GM21423 (cell line): ENCODE data around the gene ITGA2B.
A peak's percentile ranks its signal among the peaks of the same experiment; 100 is the strongest.
"Not testable (repeated sequence)": the region's sequence is repeated elsewhere in the genome, so short reads cannot be mapped to it uniquely, and the experiment has no call there.

Source experiments
- ATAC-seq: cut with Tn5 transposase; IDR thresholded peaks from one replicate; pipeline ENCODE4 v1.9.1; 2021; ENCODE audit warnings: mild to moderate bottlenecking, moderate library complexity; ENCODE audit not compliant: unreplicated experiment

Gene ITGA2B

DNA sequence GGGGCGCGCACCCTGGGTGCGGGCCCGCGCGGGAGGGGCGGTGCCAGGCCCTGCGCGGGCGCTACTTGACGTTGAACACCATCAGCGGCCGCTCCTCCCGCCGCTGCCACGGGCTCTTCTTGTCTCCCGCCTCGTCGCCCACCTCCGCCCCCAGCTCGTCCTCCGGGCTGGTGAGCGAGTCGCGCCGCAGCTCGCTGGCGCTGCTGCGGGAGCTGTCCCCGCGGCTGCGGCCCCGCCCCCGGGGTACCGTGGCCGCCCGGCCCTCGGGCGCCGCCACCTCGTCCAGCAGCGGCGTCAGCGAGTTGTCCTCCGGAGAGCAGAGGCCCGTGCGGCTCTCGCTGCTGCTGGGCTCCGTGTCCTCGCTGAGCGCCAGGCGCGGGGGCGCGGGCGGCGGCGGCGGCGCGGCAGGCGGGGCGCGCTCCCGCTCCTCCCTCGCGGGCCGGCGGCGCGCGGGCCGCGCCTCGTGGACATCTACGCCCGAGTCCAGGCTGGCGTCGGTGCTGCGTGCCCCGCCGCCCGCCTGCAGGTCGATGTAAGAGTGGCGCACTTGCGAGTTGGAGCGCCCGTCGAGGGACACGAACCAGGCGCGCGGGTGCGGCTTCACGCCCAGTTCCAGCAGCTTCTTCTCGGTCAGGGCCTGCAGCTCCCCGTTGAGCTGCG lies 35.6 kb downstream of the ITGA2B start:
- ATAC-seq, result no peak

DNA sequence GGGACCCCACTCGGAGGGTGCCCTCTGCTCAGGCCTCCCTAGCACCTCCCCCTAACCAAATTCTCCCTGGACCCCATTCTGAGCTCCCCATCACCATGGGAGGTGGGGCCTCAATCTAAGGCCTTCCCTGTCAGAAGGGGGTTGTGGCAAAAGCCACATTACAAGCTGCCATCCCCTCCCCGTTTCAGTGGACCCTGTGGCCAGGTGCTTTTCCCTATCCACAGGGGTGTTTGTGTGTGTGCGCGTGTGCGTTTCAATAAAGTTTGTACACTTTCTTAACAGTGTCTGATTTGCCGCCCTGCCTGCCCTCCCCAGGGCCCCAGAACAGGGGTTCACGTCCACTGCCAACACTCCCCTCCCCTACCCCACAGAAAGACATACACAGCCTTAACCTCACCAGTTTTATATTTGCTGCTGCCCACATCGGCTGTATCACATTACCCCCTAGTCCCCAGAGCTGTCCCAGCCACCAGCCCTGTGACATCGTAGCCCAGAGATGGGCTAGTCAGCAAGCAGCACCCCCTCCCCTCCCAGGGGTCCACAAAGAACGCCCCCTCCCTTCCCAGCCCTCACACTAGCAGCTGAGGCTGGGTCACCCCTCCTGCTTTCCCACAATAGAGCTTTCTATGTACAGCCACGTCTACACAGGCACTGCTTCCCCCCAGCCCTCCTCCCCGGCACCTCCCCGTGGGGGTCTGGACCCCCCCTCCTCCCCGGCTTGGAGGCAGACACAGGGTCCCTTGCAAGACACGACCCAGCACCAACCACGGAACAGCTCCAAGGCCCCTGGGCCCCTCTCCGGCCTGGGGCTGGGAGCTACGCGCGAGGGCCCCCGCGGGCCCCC lies 36.4 kb downstream of the ITGA2B start:
- ATAC-seq, result no peak

DNA sequence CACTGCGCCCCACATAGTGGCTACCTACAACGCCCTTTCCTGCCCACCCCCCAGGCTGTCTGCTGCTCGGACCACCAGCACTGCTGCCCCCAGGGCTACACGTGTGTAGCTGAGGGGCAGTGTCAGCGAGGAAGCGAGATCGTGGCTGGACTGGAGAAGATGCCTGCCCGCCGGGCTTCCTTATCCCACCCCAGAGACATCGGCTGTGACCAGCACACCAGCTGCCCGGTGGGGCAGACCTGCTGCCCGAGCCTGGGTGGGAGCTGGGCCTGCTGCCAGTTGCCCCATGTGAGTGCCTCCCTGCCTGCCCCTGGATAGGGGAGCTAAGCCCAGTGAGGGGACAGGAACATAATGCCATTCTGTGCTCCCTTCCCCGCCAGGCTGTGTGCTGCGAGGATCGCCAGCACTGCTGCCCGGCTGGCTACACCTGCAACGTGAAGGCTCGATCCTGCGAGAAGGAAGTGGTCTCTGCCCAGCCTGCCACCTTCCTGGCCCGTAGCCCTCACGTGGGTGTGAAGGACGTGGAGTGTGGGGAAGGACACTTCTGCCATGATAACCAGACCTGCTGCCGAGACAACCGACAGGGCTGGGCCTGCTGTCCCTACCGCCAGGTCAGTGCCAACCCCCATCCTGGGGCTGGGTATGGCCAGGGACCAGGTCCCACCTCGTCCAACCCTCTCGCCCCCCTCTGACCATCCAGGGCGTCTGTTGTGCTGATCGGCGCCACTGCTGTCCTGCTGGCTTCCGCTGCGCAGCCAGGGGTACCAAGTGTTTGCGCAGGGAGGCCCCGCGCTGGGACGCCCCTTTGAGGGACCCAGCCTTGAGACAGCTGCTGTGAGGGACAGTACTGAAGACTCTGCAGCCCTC lies 37.3 kb downstream of the ITGA2B start:
- ATAC-seq, result no peak

DNA sequence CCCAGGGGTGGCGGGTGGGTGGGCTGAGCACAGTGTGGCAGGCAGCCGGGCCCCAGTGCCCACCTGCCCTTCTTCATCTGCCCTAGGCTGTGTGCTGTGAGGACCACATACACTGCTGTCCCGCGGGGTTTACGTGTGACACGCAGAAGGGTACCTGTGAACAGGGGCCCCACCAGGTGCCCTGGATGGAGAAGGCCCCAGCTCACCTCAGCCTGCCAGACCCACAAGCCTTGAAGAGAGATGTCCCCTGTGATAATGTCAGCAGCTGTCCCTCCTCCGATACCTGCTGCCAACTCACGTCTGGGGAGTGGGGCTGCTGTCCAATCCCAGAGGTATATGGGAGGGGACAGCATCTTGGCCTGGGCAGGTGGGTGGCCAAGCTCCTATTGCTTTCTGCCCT lies 38.0 kb downstream of the ITGA2B start:
- ATAC-seq, result no peak

DNA sequence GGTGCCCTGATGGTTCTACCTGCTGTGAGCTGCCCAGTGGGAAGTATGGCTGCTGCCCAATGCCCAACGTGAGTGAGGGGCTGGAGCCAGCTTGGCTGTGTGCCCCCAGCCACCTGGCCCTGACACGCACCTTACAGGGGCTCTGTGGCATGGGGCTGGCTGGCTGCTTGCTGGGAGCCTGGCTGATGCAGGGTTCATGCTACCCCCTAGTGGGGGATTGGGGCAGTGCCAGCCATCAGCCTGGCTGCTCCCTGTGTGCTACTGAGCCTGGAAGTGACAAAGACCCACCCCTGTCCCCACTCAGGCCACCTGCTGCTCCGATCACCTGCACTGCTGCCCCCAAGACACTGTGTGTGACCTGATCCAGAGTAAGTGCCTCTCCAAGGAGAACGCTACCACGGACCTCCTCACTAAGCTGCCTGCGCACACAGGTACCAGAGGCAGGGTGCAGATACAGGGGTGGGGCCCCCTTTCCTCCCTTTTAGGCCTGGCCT lies 38.7 kb downstream of the ITGA2B start:
- no peak for ATAC-seq

DNA sequence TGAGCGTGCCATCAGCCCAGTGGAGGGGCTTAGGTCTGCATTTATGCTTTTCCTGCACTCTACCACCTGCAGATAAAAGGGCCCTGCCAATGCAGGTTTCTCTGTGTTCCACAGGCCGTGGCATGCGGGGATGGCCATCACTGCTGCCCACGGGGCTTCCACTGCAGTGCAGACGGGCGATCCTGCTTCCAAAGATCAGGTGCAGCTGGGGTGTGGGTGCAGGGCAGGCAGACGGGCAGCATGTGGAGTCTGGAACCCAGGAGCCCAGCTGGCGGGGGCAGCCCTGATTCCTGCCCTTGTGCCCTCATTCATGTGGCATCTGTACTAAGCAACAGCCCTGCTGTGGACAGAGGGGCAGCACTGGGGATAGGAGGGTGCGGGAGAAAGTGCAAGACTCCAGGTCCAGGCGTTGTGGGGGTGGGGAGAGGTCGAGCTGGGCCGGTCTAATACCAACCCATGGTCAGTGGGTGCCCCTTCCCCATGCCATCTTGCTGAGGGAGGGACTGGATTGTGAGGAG lies 39.8 kb downstream of the ITGA2B start:
- no peak for ATAC-seq

DNA sequence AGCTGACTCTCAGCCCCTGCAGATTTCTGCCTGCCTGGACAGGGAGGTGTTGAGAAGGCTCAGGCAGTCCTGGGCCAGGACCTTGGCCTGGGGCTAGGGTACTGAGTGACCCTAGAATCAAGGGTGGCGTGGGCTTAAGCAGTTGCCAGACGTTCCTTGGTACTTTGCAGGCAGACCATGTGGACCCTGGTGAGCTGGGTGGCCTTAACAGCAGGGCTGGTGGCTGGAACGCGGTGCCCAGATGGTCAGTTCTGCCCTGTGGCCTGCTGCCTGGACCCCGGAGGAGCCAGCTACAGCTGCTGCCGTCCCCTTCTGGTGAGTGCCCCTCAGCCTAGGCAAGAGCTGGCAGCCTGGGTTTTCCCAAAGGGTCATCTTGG lies 40.5 kb downstream of the ITGA2B start:
- ATAC-seq, result no peak

DNA sequence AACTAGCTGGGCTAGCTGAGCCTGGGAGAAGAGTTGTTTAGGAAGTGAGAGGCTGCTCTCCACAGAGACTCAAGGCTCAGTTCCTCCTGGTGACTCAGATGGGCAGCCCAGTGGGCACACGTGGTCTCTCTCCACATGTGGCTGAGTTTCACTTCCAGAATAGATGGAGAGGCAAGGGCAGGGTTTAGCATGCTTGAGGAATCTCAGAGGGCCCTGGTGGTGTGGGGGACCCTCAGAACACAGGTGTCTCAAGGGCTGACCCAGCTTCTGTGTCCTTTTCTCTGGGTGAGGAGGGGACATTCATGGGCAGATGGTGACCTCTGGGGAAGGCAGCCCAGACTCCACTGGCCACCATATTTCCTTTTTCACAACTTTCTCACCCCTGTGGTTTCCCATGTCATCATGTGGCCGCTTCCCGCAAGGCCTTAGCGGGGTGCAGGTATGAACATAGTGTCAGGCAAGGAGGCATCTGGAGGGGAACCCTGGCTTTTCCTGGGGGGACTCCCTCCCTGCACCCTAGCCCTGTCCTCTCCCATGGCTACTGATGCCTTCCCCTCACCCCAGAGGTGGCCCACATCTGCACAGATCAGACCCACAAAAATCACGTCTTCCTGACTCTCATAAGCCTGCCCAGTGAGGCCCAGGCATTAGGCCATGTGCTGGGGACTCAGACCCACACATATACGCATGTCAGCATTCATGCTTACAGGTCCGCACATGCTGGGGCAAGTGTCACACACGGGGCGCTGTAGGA lies 41.0 kb downstream of the ITGA2B start:
- peak; percentile 40 for ATAC-seq

DNA sequence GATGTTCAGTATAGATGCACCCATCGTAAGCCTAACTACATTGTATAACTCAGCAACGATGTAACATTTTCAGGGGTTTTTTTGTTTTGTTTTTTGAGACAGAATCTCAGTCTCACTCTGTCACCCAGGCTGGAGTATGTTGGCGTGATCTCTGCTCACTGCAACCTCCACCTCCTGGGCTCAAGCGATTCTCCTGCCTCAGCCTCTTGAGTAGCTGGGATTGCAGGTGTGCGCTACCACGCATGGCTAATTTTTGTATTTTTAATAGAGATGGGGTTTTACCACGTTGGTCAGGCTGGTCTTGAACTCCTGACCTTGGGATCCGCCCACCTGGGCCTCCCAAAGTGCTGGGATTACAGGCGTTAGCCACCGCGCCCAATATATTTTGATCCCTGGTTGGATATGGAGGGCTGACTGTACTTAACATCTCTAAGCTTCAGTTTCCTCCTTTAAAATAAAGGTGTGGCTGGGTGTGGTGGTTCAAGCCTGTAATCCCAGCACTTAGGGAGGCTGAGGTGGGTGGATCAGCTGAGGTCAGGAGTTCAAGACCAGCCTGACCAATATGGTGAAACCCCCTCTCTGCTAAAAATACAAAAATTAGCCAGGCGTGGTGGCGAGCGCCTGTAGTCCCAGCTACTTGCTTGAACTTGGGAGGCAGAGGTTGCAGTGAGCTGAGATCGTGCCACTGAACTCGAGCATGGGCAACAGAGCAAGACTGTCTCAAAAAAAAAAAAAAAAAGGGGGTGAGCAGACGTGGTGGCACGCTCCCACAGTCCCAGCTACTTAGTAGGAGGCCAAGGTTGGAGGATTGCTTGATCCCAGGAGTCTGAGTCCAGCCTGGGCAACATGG lies 42.0 kb downstream of the ITGA2B start:
- ATAC-seq, result not testable (repeated sequence)

DNA sequence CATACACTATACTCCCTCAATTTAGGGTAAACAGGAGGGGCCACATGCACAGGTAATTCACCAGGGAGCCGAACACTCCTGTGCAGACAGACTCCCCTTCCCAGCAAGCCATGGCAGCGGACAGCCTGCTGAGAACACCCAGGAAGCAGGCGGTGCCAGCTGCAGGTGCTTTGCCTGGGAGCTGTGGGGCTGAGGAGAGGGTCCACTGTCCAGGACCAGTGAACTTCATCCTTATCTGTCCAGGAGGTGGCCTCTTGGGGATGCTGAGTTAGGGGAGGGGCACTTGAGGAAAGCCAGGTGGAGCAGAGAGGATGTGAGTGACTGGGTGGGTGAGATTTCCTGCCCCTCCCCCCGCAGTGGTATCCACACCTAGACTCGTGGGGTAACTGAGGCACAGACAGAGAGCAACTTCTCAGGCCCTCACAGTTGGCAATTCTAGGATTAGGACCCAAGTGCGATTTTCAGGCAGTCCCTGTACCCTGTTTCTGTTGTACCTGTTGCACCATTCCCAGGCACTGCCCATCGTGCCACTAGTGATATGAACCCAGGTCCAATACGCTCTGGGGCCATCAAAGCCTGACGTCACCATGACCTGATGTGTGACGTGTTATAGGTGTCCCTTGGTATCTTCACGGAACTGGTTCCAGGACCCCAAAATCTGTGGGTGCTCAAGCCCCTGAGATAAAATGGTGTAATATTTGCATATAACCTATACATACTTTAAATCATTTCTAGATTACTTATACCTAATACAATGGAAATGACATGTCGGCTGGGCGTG lies 43.2 kb downstream of the ITGA2B start:
- ATAC-seq, result no peak

DNA sequence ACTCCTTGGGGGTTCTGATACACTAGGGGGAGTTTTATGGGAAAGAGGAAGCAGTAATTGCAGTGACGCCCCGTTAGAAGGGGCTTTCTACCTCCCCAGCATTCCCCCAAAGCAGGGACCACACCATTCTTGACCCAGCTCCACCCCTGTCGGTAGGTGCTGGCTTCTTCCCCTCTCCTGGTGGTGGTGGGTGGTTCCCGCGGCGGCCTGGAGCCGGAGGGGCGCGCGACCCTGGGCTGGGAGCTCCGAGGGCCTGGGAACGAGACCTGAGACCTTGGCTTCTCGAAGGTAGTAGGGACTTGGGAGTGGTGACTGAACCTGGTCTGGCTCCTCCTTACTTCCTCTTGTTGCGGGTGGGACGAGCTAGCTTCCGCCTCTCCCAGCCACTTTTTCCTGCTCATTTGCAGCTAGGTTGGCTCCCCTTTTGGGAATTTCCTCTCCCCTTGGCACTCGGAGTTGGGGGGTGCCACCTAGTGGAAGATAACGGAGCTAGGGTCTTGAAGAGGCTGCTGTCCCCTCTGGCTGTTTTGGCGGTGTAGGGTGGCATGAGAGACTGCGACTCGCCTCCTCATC lies 43.9 kb downstream of the ITGA2B start:
- ATAC-seq, result peak; percentile 3

DNA sequence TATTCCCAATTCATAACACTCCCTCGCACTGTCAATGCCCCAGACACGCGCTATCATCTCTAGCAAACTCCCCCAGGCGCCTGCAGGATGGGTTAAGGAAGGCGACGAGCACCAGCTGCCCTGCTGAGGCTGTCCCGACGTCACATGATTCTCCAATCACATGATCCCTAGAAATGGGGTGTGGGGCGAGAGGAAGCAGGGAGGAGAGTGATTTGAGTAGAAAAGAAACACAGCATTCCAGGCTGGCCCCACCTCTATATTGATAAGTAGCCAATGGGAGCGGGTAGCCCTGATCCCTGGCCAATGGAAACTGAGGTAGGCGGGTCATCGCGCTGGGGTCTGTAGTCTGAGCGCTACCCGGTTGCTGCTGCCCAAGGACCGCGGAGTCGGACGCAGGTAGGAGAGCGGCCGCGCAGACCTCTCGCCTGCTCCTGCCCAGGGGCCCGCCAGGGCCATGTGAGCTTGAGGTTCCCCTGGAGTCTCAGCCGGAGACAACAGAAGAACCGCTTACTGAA lies 44.5 kb downstream of the ITGA2B start, which contains the start of gene GRN:
Gene GRN (plus strand): TSS at position 364 of the 515 bp plus-strand sequence. CDS start 3,863 bp downstream, outside the sequence.
- peak; percentile 54 for ATAC-seq

DNA sequence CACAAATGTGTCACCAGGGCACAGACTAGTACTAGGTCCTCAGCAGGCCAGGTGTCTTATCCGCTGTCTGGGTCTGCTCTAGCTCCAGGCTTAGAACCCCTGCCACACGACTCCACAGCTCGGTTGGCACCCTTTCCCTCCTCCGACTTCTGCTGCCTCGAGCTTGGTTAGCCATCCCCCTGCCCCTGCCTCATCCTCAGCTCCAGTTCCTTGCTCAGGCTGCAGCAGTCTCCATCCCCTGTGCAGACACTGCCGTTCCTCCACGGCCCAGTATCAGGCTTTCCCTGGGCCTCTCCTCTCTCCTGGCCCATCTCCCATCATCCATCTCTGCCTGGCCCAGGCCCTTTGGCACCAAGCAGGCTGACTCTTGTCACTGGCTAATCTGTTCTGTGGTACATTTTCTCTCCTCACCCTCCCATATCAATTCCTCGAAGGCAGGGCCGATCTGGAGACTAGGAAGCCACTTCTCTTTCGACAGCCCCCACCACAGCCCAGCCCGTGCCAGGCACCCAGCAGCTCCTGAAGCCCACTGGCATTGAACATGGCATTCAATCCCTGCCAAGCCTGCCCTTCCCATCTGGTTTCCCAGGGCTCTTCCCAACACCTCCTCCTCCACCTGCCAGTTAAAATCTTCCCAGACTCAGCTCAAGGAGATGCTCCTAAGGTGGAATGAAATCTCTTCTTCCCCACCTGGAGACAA lies 45.8 kb downstream of the ITGA2B start:
- ATAC-seq, result no peak

DNA sequence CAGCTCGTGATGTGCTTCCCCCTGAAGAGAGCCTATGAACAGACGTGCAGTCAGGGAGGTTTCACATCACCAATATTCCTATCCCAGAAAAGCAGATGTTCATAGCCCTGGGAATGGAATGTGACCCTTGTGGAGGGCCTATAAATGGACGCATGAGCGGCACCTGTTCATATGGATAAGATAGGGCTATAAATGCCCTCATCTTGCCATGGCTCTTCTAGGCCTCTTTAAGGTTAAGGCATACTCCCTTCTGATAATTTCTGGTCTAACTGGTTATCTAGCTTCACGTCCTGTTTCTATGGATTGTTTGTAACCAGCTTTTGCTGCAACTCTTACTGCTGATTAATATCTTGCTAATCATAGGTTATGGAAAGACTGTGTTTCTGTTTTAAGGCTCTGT lies 48.9 kb downstream of the ITGA2B start:
- ATAC-seq, result not testable (repeated sequence)

DNA sequence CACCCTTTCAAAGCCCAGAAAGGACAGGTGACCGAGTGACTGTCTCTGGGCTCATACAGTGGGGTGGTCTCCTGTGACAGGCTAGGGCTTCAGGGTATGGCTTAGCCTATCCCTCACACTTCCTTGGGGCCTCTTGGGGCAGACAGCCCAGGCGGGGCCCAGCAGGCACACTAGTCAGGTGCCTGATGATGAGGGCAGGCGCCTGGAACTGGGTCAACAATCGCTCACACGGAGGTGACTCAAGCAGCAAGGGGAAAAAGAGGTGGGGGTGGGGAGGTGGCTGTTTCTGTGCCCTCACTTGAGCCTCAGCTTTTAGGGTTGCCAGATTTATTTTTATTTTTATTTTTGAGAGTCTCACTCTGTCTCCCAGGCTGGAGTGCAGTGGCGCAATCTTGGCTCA lies 50.7 kb downstream of the ITGA2B start:
- no peak for ATAC-seq

DNA sequence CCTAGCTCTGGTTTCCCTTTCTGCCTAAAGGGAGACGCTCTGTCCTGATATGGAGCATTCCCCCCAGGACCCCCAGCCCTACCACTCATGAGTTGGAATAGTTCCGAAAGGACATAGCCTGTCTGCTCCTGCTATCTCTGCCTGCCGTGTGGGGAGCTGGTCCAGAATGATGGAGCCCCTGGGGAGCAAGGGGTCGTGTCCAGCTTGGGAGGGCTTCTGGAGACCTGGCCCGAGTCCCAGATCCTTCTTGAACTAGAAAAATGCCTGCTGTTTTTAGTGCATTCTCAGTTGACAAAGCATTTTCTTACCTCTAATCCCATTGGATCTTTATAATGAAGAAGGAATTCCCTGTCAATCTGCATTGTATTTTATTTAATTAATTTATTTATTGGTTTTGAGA lies 53.5 kb downstream of the ITGA2B start:
- ATAC-seq, result no peak

DNA sequence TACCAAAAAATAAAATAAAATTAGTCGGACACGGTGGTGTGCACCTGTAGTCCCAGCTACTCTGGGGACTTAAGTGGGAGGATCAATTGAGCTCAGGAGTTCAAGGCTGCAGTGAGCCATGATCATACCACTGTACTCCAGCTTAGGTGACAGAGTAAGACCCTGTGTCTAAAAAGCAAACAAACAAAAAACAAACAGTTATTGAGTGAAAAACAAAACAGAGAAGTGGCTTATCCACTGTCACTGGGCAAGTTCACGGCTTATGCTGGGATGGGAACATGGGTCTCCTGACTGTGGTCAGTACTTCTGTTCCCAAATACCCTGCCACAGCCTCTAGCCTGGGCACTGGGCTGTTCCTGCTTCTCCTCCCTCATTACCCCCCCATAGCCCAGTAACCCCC lies 53.9 kb downstream of the ITGA2B start:
- no peak for ATAC-seq
